ENCODE data around the gene SOWAHC. TPM values are rescaled to one million over a fixed set of nuclear protein-coding genes. Genes with fewer than 3 reads are reported as not detected.

The SOWAHC gene
- total and polyA plus RNA-seq, 2 of the 13 experiments (the other 11 are each of a cell fraction or from before 2014, with no cell fraction given) = 21.2 to 22.5 TPM

GRCh38 chr2:109645412-109646184 lies 31.4 kb downstream of the SOWAHC start (continued):
- 0 out of 2 replicates have a peak, but pooled peaks have one; percentile 1 for TF ChIP-seq NFIC (IDR thresholded peaks at IDR 0.05; ENCODE audit: low read length)
- TF ChIP-seq ZNF235 (CRISPR knock-in tag; IDR thresholded peaks at IDR 0.05; ENCODE audit: borderline replicate concordance) = peak; percentile 46; the same call in 1 of the 2 replicates
- TF ChIP-seq KDM6A (CRISPR knock-in tag; IDR thresholded peaks at IDR 0.05; ENCODE audit: low read depth) = peak; percentile 30
- TF ChIP-seq ARNT2 (CRISPR knock-in tag; IDR thresholded peaks at IDR 0.05; ENCODE audit: low read depth) = peak; percentile 59
- no peak for TF ChIP-seq ZNF691 (CRISPR knock-in tag; IDR thresholded peaks at IDR 0.05; ENCODE audit: borderline replicate concordance, low read depth)
- TF ChIP-seq ZNF350 (CRISPR knock-in tag; IDR thresholded peaks at IDR 0.05; ENCODE audit: borderline replicate concordance, low read depth) = no peak
- peak; percentile 80 for TF ChIP-seq SKI (IDR thresholded peaks at IDR 0.05; ENCODE audit: partially characterized antibody)
- peak; percentile 83; the same call in 1 of the 2 replicates for TF ChIP-seq MYC (CRISPR knock-in tag; IDR thresholded peaks at IDR 0.05; ENCODE audit: borderline replicate concordance)
- TF ChIP-seq ZNF724P (CRISPR knock-in tag; IDR thresholded peaks at IDR 0.05; ENCODE audit: borderline replicate concordance) = 0 out of 2 replicates have a peak, but pooled peaks have one; percentile 72
- peak; percentile 11; the same call in 1 of the 2 replicates for TF ChIP-seq ZKSCAN5 (CRISPR knock-in tag; IDR thresholded peaks at IDR 0.05)
- TF ChIP-seq EP300 (IDR thresholded peaks at IDR 0.05; ENCODE audit: low read depth in 2 of 2, low read length in 2 of 2) = no peak; a peak in 1 of 4 replicates
- TF ChIP-seq EP300 (CRISPR knock-in tag; IDR thresholded peaks at IDR 0.05; ENCODE audit: borderline replicate concordance) = 0 out of 2 replicates have a peak, but pooled peaks have one; percentile 9
- no peak for TF ChIP-seq SNRNP70 (IDR thresholded peaks at IDR 0.05; ENCODE audit: low read depth, low read length)
- TF ChIP-seq ZBTB26 (CRISPR knock-in tag; IDR thresholded peaks at IDR 0.05; ENCODE audit: borderline replicate concordance) = 0 out of 2 replicates have a peak, but pooled peaks have one; percentile 48
- 0 out of 2 replicates have a peak, but pooled peaks have one; percentile 21 for TF ChIP-seq ZNF563 (CRISPR knock-in tag; IDR thresholded peaks at IDR 0.05)
- peak; percentile 47; the same call in 1 of the 2 replicates for TF ChIP-seq HNF4A (CRISPR knock-in tag; IDR thresholded peaks at IDR 0.05)
- TF ChIP-seq ZNF710 (CRISPR knock-in tag; IDR thresholded peaks at IDR 0.05; ENCODE audit: borderline replicate concordance) = peak; percentile 62; the same call in 1 of the 2 replicates
- peak; percentile 16 for TF ChIP-seq IKZF4 (CRISPR knock-in tag; IDR thresholded peaks at IDR 0.05; ENCODE audit: borderline replicate concordance, low read depth, not compliant biosample characterization)
- TF ChIP-seq ZNF580 (CRISPR knock-in tag; IDR thresholded peaks at IDR 0.05; ENCODE audit: borderline replicate concordance, low read depth) = 0 out of 2 replicates have a peak, but pooled peaks have one; percentile 52
- peak; percentile 58; the same call in 1 of the 2 replicates for TF ChIP-seq TGIF2 (CRISPR knock-in tag; IDR thresholded peaks at IDR 0.05)
- TF ChIP-seq HBP1 (CRISPR knock-in tag; IDR thresholded peaks at IDR 0.05; ENCODE audit: low read depth) = 0 out of 2 replicates have a peak, but pooled peaks have one; percentile 27
- TF ChIP-seq ZNF138 (CRISPR knock-in tag; IDR thresholded peaks at IDR 0.05; ENCODE audit: low read depth) = peak; percentile 78; the same call in 1 of the 2 replicates
